GM12891 (cell line): ENCODE results near the gene HOXB9.

Experiments
- DNase-seq: peaks from one replicate; pipeline ENCODE4 v3.0.0; 2011; ENCODE audit warnings: low spot score; ENCODE audit not compliant: insufficient read length
- FAIRE-seq: peaks from 2 replicates; lab custom pipeline; 2011; peaks lifted over from hg19 to GRCh38; lab: Jason Lieb, UNC
- PAX5 ChIP-seq: IDR thresholded peaks from 2 replicates; pipeline ENCODE4 v1.6.1; 2011; ENCODE audit warnings: low read length, moderate library complexity, mild to moderate bottlenecking; ENCODE audit not compliant: insufficient read depth, severe bottlenecking
- POLR2A ChIP-seq: IDR thresholded peaks from 2 replicates; pipeline ENCODE4 v1.6.1; 2011; ENCODE audit warnings: low read depth, low read length, control low read depth
- POLR2AphosphoS5 ChIP-seq: IDR thresholded peaks from 2 replicates; pipeline ENCODE4 v1.6.1; 2011; ENCODE audit warnings: low read depth, low read length, control low read depth
- POU2F2 ChIP-seq: IDR thresholded peaks from 2 replicates; pipeline ENCODE4 v1.6.1; 2011; ENCODE audit warnings: low read depth, mild to moderate bottlenecking, control low read depth, low read length, moderate library complexity
- SPI1 ChIP-seq: IDR thresholded peaks from 2 replicates; pipeline ENCODE4 v1.6.1; 2011; ENCODE audit warnings: low read depth, low read length, control low read depth
- TAF1 ChIP-seq: IDR thresholded peaks from 2 replicates; pipeline ENCODE4 v1.6.1; 2011; ENCODE audit warnings: low read depth, low read length, control low read depth

The HOXB9 gene

GRCh38 chr17:48612456-48612853 lies 13.7 kb downstream of the HOXB9 start:
- DNase-seq (no peak), FAIRE-seq (no peak)
- no peak for TF ChIP-seq POU2F2
- TF ChIP-seq POLR2A = no peak
- TF ChIP-seq TAF1 = no peak
- no peak for TF ChIP-seq SPI1
- no peak for TF ChIP-seq POLR2AphosphoS5
- no peak for TF ChIP-seq PAX5

GRCh38 chr17:48611681-48612455 lies 14.3 kb downstream of the HOXB9 start:
- DNase-seq (no peak), FAIRE-seq (peak; percentile 74)
- TF ChIP-seq POLR2A = no peak
- TF ChIP-seq PAX5 = no peak
- TF ChIP-seq POU2F2 = no peak
- no peak for TF ChIP-seq TAF1
- TF ChIP-seq POLR2AphosphoS5 = no peak
- no peak for TF ChIP-seq SPI1

GRCh38 chr17:48611213-48611612 lies 14.9 kb downstream of the HOXB9 start:
- no peak for TF ChIP-seq TAF1
- no peak for TF ChIP-seq SPI1
- TF ChIP-seq POLR2AphosphoS5 = no peak
- DNase-seq = no peak
- no peak for FAIRE-seq

- DNase-seq = no peak
- FAIRE-seq = peak; percentile 88
- TF ChIP-seq POLR2AphosphoS5 (no peak), TAF1 (no peak), PAX5 (no peak), POLR2A (no peak; the same call in 1 of the 2 replicates), POU2F2 (no peak), SPI1 (no peak)
Measured at GRCh38 chr17:48610282-48611211, 15.6 kb downstream of the HOXB9 start, which contains the start of gene HOXB7. Gene HOXB7, minus strand, starts transcription at chr17:48611017. Its CDS starts 99 bp downstream, at chr17:48610918.

- no peak for DNase-seq
- no peak for TF ChIP-seq SPI1
- TF ChIP-seq TAF1 = no peak
- no peak for TF ChIP-seq POU2F2
- TF ChIP-seq PAX5 = no peak
- TF ChIP-seq POLR2A = no peak
- TF ChIP-seq POLR2AphosphoS5 = no peak
- no peak for FAIRE-seq
Measured at GRCh38 chr17:48609759-48610281, 16.3 kb downstream of the HOXB9 start.

GRCh38 chr17:48609033-48609432 lies 17.1 kb downstream of the HOXB9 start:
- no peak for FAIRE-seq
- DNase-seq = no peak
- TF ChIP-seq SPI1 (no peak), POLR2A (no peak), TAF1 (no peak), POU2F2 (no peak), PAX5 (no peak), POLR2AphosphoS5 (no peak)

- FAIRE-seq = no peak
- DNase-seq = no peak
- TF ChIP-seq POU2F2 = no peak
- TF ChIP-seq POLR2A = no peak
- TF ChIP-seq POLR2AphosphoS5 = no peak
- TF ChIP-seq TAF1 = no peak
- no peak for TF ChIP-seq PAX5
Measured at GRCh38 chr17:48608494-48608834, 17.7 kb downstream of the HOXB9 start.

- TF ChIP-seq POLR2AphosphoS5 (no peak), PAX5 (no peak), POLR2A (no peak), SPI1 (no peak), TAF1 (no peak), POU2F2 (no peak)
- FAIRE-seq (peak; percentile 35), DNase-seq (no peak)
Measured at GRCh38 chr17:48606892-48607614, 19.1 kb downstream of the HOXB9 start.

- no peak for DNase-seq
- TF ChIP-seq SPI1 = no peak
- no peak for TF ChIP-seq PAX5
- TF ChIP-seq TAF1 = no peak
- TF ChIP-seq POLR2AphosphoS5 = no peak
- FAIRE-seq = no peak
Measured at GRCh38 chr17:48605991-48606891, 19.9 kb downstream of the HOXB9 start.
